ENCODE data around the gene TSC2. TPM values are rescaled to one million over a fixed set of nuclear protein-coding genes. Genes with fewer than 3 reads are reported as not detected.

Gene TSC2
- total and polyA plus RNA-seq, 2 experiments from 2014 or later: 123 to 152 TPM

- Histone ChIP-seq H3K27me3 (no peaks in the 10 kb centered on the region), H3K4me3 (no peak overlapping the region), H3K4me1 (ENCODE audit: low read depth) (no peaks in the 10 kb centered on the region), H3K36me3 (peaks cover 19% of the 10 kb centered on the region), H3K27ac (no peak overlapping the region), H3K9me3 (ENCODE audit: low read depth) (no peaks in the 10 kb centered on the region)
- DNase-seq (ENCODE audit: low read depth in 1 of 2, low spot score in 1 of 2): no peak
- TF ChIP-seq, protein P1, sequence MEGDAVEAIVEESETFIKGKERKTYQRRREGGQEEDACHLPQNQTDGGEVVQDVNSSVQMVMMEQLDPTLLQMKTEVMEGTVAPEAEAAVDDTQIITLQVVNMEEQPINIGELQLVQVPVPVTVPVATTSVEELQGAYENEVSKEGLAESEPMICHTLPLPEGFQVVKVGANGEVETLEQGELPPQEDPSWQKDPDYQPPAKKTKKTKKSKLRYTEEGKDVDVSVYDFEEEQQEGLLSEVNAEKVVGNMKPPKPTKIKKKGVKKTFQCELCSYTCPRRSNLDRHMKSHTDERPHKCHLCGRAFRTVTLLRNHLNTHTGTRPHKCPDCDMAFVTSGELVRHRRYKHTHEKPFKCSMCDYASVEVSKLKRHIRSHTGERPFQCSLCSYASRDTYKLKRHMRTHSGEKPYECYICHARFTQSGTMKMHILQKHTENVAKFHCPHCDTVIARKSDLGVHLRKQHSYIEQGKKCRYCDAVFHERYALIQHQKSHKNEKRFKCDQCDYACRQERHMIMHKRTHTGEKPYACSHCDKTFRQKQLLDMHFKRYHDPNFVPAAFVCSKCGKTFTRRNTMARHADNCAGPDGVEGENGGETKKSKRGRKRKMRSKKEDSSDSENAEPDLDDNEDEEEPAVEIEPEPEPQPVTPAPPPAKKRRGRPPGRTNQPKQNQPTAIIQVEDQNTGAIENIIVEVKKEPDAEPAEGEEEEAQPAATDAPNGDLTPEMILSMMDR (IDR thresholded peaks at IDR 0.05; ENCODE audit: low read depth, low read length): no peak
These were observed 16.7 kb downstream of the TSC2 start for GRCh38 chr16:2064368-2064945.

DNA sequence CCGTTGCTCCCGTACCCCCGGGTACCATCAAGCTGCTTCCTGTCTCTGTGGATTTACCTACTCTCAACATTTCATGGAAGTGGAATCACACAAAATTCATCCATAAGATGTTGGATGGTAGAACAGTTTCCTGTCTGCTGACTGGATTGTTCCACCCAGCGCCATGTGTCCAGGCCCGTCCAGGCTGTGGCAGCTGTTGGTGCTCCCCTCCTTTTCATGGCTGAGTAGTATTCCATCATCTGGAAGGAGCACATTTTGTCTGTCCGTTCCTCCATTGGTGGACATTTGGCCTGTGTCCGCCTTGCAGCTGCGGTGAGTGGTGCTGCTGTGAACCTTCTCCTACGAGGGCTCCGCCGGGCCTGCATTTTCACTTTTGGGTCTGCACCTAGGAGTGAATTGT lies 18.4 kb downstream of the TSC2 start:
- no peaks in the 10 kb centered on the region for H3K9me3 ChIP-seq (ENCODE audit: low read depth)
- H3K27me3 ChIP-seq: no peaks in the 10 kb centered on the region
- no peak overlapping the region for H3K27ac ChIP-seq
- H3K36me3 ChIP-seq: peaks cover 22% of the 10 kb centered on the region
- no peak overlapping the region for H3K4me3 ChIP-seq
- H3K4me1 ChIP-seq (ENCODE audit: low read depth): no peaks in the 10 kb centered on the region
- TF ChIP-seq, protein P1 (IDR thresholded peaks at IDR 0.05; ENCODE audit: low read depth, low read length): no peak
- no peak for DNase-seq (ENCODE audit: low read depth in 1 of 2, low spot score in 1 of 2)

DNA sequence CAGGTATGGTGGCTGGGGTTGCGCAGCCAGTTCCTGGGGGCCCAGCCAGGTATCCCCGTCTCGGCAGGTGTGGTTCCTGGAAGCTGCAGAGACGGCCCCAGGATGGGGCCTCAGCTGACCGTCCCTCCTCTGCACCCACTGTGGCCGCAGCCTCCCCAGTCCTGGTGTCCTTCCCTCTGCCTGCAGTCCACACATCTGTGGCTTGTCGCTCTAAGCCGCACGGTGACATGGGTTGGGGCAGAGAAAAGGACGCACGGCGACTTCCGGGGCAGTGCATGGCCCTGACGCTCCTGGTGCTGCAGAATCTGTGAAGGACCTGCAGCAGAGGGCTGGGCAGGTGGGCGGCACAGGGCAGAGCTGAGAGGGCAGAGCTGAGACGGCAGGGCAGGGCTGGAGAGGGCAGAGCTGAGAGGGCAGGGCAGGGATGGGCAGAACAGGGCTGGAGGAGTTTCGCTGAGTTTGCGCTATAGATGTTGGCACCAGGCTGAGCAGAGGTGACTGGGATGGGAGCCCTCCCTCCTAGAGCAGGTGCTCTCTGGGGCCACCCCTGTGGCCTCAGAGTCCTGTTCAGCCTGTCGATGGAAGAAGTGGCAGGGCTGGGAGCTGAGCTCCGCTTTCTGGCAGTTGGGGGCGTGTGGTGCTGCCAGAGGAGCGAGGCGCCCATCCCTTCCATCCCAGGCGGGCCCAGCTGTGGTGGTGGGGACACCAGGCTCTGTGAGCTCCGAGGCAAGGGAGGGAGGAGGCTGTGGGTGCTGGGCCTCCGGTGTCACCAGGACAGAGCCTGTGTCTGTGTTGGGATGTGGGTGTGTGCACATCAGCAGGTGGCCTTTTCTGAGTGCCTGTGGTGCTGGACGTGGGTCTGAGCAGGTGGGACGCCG lies 23.0 kb downstream of the TSC2 start:
- Histone ChIP-seq H3K36me3 (peaks cover 14% of the 10 kb centered on the region), H3K27ac (no peak overlapping the region), H3K4me3 (no peak overlapping the region), H3K9me3 (ENCODE audit: low read depth) (no peaks in the 10 kb centered on the region), H3K27me3 (no peaks in the 10 kb centered on the region), H3K4me1 (ENCODE audit: low read depth) (no peaks in the 10 kb centered on the region)
- DNase-seq (ENCODE audit: low read depth in 1 of 2, low spot score in 1 of 2): no peak
- TF ChIP-seq, protein P1 (IDR thresholded peaks at IDR 0.05; ENCODE audit: low read depth, low read length): no peak

- H3K27me3 ChIP-seq: no peaks in the 10 kb centered on the region
- no peak overlapping the region for H3K27ac ChIP-seq
- no peaks in the 10 kb centered on the region for H3K4me1 ChIP-seq (ENCODE audit: low read depth)
- H3K4me3 ChIP-seq: no peak overlapping the region
- H3K9me3 ChIP-seq (ENCODE audit: low read depth): no peaks in the 10 kb centered on the region
- TF ChIP-seq, protein P1 (IDR thresholded peaks at IDR 0.05; ENCODE audit: low read depth, low read length): no peak
- no peak for DNase-seq (ENCODE audit: low read depth in 1 of 2, low spot score in 1 of 2)
- peaks cover 10% of the 10 kb centered on the region for H3K36me3 ChIP-seq
These were observed 23.8 kb downstream of the TSC2 start for GRCh38 chr16:2071454-2072202.

GRCh38 chr16:2072926-2073325 lies 25.1 kb downstream of the TSC2 start:
- Histone ChIP-seq H3K27ac (no peak overlapping the region), H3K4me3 (no peak overlapping the region), H3K27me3 (no peaks in the 10 kb centered on the region), H3K4me1 (ENCODE audit: low read depth) (no peaks in the 10 kb centered on the region), H3K9me3 (ENCODE audit: low read depth) (no peaks in the 10 kb centered on the region), H3K36me3 (peaks cover 10% of the 10 kb centered on the region)
- TF ChIP-seq, protein P1 (IDR thresholded peaks at IDR 0.05; ENCODE audit: low read depth, low read length): no peak
- no peak for DNase-seq (ENCODE audit: low read depth in 1 of 2, low spot score in 1 of 2)

Data from cardiac muscle cell (in vitro differentiated cells and primary cell).